Gastrocnemius medialis (tissue), 4 donors: ENCODE measurements around the gene TH. TPM values are rescaled to one million over a fixed set of nuclear protein-coding genes. Genes with fewer than 3 reads are reported as not detected.

ENCODE experiments used
- ATAC-seq, 2 donors: fragments of 150-250 bp; one replicate each; pipeline ENCODE4 v1.9.1; 2016
- DNase-seq, 2 donors: peaks; one replicate each; pipeline ENCODE4 v3.0.0-alpha.2; 2019
- H3K27ac ChIP-seq, 4 donors: fragments of 200-600 bp; sonication (generic); 1 replicate in 1 of 4; 2 replicates in 3 of 4; pipeline ENCODE4 v1.5.1; 2016 to 2018; ENCODE audit warnings: mild to moderate bottlenecking in 2 of 4, moderate library complexity in 1 of 4
- H3K27me3 ChIP-seq, 3 donors: fragments of 200-600 bp; sonication (generic) in 2 of 3; 1 replicate in 1 of 3; 2 replicates in 2 of 3; pipeline versions ENCODE4 v1.5.1 to v1.6.0; 2016 to 2019; ENCODE audit warnings: mild to moderate bottlenecking in 1 of 3, moderate library complexity in 1 of 3
- H3K36me3 ChIP-seq, 2 donors: fragments of 200-600 bp; sonication (generic) in 1 of 2; one replicate each; pipeline ENCODE4 v1.5.1; 2017 to 2018
- H3K4me1 ChIP-seq, 2 donors: fragments of 200-600 bp; sonication (generic) in 1 of 2; one replicate each; pipeline ENCODE4 v1.5.1; 2016 to 2017; ENCODE audit warnings: mild to moderate bottlenecking in 2 of 2
- H3K4me3 ChIP-seq, 4 donors: fragments of 200-600 bp; sonication (generic) in 3 of 4; 1 replicate in 1 of 4; 2 replicates in 3 of 4; pipeline ENCODE4 v1.5.1; 2016 to 2019; ENCODE audit warnings: mild to moderate bottlenecking in 2 of 4
- H3K9me3 ChIP-seq, 3 donors: fragments of 200-600 bp; sonication (generic) in 2 of 3; 1 replicate in 1 of 3; 2 replicates in 2 of 3; pipeline ENCODE4 v1.5.1; 2016 to 2019
- POLR2A ChIP-seq, 2 donors: fragments of 450-650 bp; IDR thresholded peaks; one replicate each; pipeline ENCODE4 v1.6.1; 2017; ENCODE audit warnings: antibody characterized with exemption in 2 of 2, mild to moderate bottlenecking in 2 of 2, moderate library complexity in 2 of 2
- in situ Hi-C, 4 donors: fragments of 200-750 bp; cut with MboI; loops; one replicate each; pipeline versions ENCODE4 v1.15.0 to v1.8.0; 2017; ENCODE audit warnings: low sequenced_read_pairs in 4 of 4
- intact Hi-C: fragments of 100-400 bp; cut with DNase I; formaldehyde crosslinking; loops from one replicate; pipeline ENCODE4 v1.15.1; 2023; ENCODE audit warnings: low total_unique reads
- total RNA-seq, 4 donors: library from RNA; depleted of rRNA; stranded (reverse); fragments of >200 nt; gene quantifications; one replicate each; pipeline versions ENCODE4 v1.1.0 to v1.2.3, GENCODE V29; 2016
- TF ChIP-seq, protein P1 (sequence below), 5 experiments: fragments of 450-650 bp in 3 of 5; fragments of 200-600 bp in 2 of 5; sonication (generic) in 2 of 5; IDR thresholded peaks in 4 of 5; conservative IDR thresholded peaks in 1 of 5; 1 replicate in 4 of 5; 2 replicates in 1 of 5; pipeline ENCODE4 v1.5.1; 2016 to 2019; ENCODE audit warnings: antibody characterized with exemption in 5 of 5, mild to moderate bottlenecking in 3 of 5, moderate library complexity in 3 of 5

TH gene
- total RNA-seq, 4 donors from 2014 or later: not detected

GRCh38 chr11:2212411-2213251, 41.0 kb upstream of the TH start:
- H3K9me3 ChIP-seq: no peaks in the 10 kb centered on the region
- H3K4me3 ChIP-seq: no peak overlapping the region
- DNase-seq: no peak
- peaks cover 0 to 14% (median 8%) of the 10 kb centered on the region in 3 donors for H3K27me3 ChIP-seq
- no peaks in the 10 kb centered on the region for H3K36me3 ChIP-seq
- TF ChIP-seq, protein P1, sequence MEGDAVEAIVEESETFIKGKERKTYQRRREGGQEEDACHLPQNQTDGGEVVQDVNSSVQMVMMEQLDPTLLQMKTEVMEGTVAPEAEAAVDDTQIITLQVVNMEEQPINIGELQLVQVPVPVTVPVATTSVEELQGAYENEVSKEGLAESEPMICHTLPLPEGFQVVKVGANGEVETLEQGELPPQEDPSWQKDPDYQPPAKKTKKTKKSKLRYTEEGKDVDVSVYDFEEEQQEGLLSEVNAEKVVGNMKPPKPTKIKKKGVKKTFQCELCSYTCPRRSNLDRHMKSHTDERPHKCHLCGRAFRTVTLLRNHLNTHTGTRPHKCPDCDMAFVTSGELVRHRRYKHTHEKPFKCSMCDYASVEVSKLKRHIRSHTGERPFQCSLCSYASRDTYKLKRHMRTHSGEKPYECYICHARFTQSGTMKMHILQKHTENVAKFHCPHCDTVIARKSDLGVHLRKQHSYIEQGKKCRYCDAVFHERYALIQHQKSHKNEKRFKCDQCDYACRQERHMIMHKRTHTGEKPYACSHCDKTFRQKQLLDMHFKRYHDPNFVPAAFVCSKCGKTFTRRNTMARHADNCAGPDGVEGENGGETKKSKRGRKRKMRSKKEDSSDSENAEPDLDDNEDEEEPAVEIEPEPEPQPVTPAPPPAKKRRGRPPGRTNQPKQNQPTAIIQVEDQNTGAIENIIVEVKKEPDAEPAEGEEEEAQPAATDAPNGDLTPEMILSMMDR (IDR thresholded peaks at IDR 0.05 in 4 of 5, conservative IDR thresholded peaks at IDR 0.05 in 1 of 5): no peak
- TF ChIP-seq POLR2A (IDR thresholded peaks at IDR 0.05): no peak
- in situ Hi-C loops (no loop called here), intact Hi-C loops (no loop called here)
- no peak for ATAC-seq
- H3K4me1 ChIP-seq: no peaks in the 10 kb centered on the region
- H3K27ac ChIP-seq: no peak overlapping the region

DNA sequence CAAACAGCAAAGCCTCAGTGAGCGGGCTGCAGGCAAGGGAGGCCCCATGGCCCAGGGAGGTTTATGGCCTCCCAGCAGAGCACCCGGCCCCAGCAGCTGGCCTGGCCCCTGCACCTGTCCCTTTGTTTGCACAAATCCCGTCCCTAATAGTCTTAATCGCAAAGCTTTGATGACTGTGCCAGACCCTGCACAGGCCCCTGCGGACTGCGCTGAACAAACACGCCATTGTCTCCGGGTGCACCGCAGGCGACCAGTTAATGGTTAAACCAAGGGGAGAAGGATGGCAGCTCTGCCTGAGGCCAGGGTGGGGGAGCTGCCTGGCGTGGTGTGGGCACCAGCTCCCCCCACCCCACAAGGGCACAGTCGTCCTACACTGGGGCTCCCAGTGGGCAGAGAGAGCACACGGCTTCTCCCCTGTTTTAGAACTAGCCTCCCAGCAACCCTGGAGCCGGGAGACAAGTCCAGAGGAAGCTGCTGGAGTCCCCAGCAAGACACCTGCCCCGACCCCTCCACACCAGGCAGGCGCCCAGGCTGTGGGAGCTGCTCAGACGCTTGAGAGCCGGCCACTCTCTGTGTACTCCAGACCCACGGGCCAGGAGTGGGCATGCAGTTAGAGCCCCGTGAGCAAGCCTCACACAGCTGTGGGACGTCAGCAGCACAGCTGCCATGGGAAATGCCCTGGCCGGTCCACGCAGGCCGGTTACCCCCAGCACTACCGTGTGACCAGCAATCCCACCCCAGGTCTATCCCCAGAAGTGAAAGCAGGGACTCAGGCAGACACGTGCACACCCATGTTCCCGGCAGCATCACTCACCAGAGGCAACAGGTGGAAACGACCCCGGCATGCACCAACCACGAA, 39.7 kb upstream of the TH start:
- Histone ChIP-seq H3K36me3 (no peaks in the 10 kb centered on the region), H3K4me1 (no peaks in the 10 kb centered on the region), H3K27ac (no peak overlapping the region), H3K9me3 (no peaks in the 10 kb centered on the region), H3K27me3 (peaks cover 2 to 12% (median 12%) of the 10 kb centered on the region in 3 donors), H3K4me3 (no peak overlapping the region)
- no peak for TF ChIP-seq POLR2A (IDR thresholded peaks at IDR 0.05)
- TF ChIP-seq, protein P1 (IDR thresholded peaks at IDR 0.05 in 4 of 5, conservative IDR thresholded peaks at IDR 0.05 in 1 of 5): no peak
- intact Hi-C loops: no loop called here
- DNase-seq (no peak), ATAC-seq (no peak)
- in situ Hi-C loops: no loop called here

GRCh38 chr11:2210366-2211112, 38.9 kb upstream of the TH start:
- no peaks in the 10 kb centered on the region for H3K36me3 ChIP-seq
- H3K4me3 ChIP-seq: no peak overlapping the region
- H3K27ac ChIP-seq: no peak overlapping the region
- DNase-seq (no peak), ATAC-seq (no peak)
- peaks cover 3 to 12% (median 10%) of the 10 kb centered on the region in 3 donors for H3K27me3 ChIP-seq
- no peaks in the 10 kb centered on the region for H3K4me1 ChIP-seq
- intact Hi-C loops: no loop called here
- H3K9me3 ChIP-seq: no peaks in the 10 kb centered on the region
- in situ Hi-C loops: no loop called here
- TF ChIP-seq, protein P1 (IDR thresholded peaks at IDR 0.05 in 4 of 5, conservative IDR thresholded peaks at IDR 0.05 in 1 of 5): no peak
- no peak for TF ChIP-seq POLR2A (IDR thresholded peaks at IDR 0.05)

DNA sequence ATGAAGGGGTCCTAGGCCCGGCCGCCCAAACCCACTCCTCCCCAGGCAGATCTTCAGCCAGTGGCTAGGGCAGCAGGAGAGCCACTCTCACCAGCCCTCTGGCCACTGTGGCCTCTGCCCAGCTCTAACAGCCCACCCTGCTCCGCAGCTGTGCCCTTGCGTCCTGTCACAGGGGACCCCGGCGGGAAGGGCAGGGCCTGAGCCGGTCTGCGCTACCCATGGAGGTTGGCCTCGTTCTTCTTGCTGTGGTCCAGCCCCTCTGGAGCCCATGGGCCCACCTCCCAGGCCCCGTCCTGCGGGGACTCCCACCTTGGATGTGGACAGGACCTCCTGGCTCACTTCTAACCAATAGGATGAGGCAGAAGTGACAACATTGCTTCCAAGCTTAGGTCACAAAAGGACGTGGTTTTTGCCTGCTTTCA, 38.3 kb upstream of the TH start:
- ATAC-seq (no peak), DNase-seq (no peak)
- H3K27ac ChIP-seq: no peak overlapping the region
- no peak overlapping the region for H3K4me3 ChIP-seq
- peaks cover 3 to 12% (median 10%) of the 10 kb centered on the region in 3 donors for H3K27me3 ChIP-seq
- intact Hi-C loops: no loop called here
- no peaks in the 10 kb centered on the region for H3K4me1 ChIP-seq
- TF ChIP-seq POLR2A (IDR thresholded peaks at IDR 0.05): no peak
- TF ChIP-seq, protein P1 (IDR thresholded peaks at IDR 0.05 in 4 of 5, conservative IDR thresholded peaks at IDR 0.05 in 1 of 5): no peak
- in situ Hi-C loops: no loop called here
- H3K9me3 ChIP-seq: no peaks in the 10 kb centered on the region
- no peaks in the 10 kb centered on the region for H3K36me3 ChIP-seq
